GM18858 (cell line): ENCODE data around the gene CAMSAP2.

Source experiments
- ATAC-seq: cut with Tn5 transposase; IDR thresholded peaks from one replicate; pipeline ENCODE4 v1.9.1; 2021; ENCODE audit not compliant: unreplicated experiment

The CAMSAP2 gene

DNA sequence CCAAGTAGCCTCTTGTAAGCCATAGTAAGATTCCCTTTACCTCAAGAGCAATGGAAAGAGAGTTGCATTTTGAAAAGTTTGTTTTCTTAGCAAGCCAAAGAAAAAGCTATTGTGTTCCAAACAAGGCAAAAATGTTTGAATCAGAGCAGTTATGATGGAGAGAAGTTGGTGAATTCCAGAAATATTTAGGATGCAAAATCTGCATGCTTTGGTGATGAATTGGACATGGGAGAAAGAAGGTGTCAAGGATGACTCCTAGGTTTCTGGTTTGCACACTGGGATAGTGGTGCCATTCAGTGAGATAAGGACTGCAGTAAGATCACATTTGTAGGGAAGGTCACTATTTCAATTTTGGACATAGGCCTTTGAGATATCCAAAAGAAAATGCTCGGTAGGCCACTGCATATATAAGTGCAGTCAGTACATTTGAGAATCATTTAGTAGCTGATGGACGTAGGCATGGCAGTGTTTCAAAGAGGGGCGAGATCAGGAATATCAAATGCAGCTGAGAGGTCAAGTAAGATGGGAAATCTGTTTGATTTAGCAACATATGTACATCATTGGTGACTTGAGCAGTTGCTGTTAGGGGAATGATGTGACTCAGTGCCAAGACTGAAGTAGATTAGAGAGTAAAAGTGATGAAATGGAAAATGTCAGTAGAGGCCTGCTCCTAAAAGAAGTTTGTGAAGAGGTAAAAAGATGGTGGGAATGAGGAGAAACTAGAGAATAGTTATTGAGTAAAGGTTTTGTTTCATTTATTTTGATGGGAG is 100.2 kb downstream of the CAMSAP2 start:
- no peak for ATAC-seq

GRCh38 chr1:200845360-200845759 is 106.7 kb downstream of the CAMSAP2 start:
- ATAC-seq = no peak

DNA sequence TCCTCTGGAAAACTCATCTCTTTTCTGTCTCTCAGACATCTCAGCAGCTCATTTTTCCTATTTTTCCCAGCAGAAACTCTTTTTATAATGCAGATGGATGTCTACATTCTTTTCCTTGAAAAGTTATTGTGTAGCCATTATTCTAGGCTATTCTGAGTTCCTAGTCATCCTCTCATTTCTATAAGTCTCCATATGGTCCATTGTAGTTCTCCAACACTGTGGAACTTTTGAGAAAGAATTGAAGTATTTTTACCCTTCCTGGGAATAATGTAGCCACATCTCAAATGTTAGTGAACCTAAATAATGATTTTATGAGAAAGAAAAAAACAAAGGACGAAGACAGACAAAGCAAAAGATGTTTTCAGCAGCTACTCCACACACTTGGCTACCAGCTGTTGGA is 107.7 kb downstream of the CAMSAP2 start:
- no peak for ATAC-seq

DNA sequence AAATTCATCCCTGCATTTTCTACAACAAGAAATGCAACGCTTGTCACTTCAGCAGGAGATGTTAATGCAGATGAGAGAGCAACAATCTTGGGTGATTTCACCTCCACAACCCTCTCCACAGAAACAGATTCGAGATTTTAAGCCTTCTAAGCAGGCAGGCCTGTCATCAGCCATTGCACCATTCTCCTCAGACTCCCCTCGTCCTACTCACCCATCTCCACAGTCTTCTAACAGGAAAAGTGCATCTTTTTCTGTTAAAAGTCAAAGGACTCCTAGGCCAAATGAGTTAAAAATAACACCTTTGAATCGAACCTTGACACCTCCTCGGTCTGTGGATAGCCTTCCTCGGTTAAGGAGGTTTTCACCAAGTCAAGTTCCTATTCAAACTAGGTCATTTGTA is 110.7 kb downstream of the CAMSAP2 start:
- ATAC-seq = no peak

GRCh38 chr1:200850554-200850953 is 111.9 kb downstream of the CAMSAP2 start:
- ATAC-seq = no peak

GRCh38 chr1:200856716-200857357 is 118.1 kb downstream of the CAMSAP2 start:
- no peak for ATAC-seq

GRCh38 chr1:200857804-200858203 is 119.1 kb downstream of the CAMSAP2 start:
- ATAC-seq = no peak

- no peak for ATAC-seq
These were observed 123.4 kb downstream of the CAMSAP2 start for GRCh38 chr1:200861937-200862647.

GRCh38 chr1:200862713-200863415 is 124.2 kb downstream of the CAMSAP2 start:
- ATAC-seq = no peak

DNA sequence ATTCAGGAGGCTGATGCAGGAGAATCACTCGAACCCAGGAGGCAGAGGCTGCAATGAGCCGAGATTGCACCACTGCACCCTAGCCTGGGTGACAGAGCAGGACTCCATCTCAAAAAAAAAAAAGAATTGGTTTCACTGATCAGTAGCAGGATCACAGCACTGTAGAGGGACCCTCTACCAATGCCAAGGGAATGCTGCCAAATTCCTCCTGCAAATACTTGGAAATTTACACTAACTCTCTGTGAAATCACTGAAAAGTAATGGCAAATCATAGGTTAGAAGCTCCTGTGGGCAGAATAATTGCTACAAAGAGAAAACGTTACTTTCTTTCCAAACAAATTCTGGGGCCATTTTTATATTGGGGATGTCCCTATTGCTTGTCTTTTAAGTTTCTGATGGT is 127.4 kb downstream of the CAMSAP2 start:
- ATAC-seq = no peak

- peak; percentile 78 for ATAC-seq
These were observed 127.8 kb downstream of the CAMSAP2 start for GRCh38 chr1:200866521-200866920.

- peak; percentile 10 for ATAC-seq
These were observed 128.5 kb downstream of the CAMSAP2 start for GRCh38 chr1:200867018-200867811.

DNA sequence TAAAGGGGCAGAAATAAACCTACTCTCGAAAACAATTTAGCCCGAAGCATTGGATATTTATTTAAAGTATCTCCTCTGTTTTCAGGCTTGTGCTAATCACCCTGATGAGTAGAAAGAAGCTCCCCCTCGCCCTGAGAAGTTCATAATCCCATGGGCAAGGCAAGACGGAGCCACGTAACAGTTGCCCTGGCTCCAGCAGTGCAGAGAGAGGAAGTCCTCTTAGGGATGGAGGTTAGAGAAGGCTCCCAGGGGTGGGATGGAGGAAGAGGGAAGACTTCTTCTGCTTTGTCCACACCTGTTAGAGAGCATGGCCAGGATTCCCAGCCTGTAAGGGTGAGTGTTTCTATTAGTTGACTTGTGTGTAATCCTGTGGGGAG is 130.7 kb downstream of the CAMSAP2 start:
- ATAC-seq = no peak

- peak; percentile 44 for ATAC-seq
These were observed 131.2 kb downstream of the CAMSAP2 start for GRCh38 chr1:200869753-200870391.

DNA sequence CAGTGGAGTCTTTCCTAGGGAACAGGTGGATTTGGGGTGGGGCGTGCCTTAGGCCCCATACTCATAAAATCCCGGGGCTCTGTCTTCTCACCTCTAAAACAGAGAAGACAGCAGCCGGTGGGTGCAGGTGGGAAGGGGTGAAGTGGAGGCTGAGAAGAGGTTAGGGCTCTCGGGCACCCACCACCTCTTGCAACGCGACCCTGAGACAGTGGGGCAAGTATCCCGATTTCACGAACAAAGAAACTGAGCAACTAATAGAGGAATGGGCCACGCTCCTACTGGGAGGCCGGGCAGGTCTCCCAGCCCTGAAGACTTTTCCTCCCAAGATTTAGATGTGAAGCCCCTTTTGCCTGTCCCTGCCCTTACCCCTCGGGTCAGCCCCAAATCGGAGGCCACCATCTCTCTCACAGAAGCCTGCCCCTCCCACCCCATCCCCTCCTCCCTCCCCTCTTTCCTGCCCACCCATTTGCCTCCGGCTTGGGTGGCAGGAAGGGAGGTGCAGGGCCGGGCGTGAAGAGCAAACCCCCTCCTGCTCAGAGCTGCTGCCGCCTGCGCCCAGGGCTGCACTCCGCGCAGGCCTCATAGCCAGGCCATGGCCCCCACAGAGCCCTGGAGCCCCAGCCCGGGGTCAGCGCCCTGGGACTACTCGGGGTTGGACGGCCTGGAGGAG is 133.9 kb downstream of the CAMSAP2 start, which contains the start of gene GPR25:
Gene GPR25, plus strand, starts transcription at position 536 of the 670 bp plus-strand sequence. Its CDS starts 57 bp downstream, at position 593.
- no peak for ATAC-seq

GRCh38 chr1:200873116-200873670 is 134.5 kb downstream of the CAMSAP2 start:
- ATAC-seq = no peak

DNA sequence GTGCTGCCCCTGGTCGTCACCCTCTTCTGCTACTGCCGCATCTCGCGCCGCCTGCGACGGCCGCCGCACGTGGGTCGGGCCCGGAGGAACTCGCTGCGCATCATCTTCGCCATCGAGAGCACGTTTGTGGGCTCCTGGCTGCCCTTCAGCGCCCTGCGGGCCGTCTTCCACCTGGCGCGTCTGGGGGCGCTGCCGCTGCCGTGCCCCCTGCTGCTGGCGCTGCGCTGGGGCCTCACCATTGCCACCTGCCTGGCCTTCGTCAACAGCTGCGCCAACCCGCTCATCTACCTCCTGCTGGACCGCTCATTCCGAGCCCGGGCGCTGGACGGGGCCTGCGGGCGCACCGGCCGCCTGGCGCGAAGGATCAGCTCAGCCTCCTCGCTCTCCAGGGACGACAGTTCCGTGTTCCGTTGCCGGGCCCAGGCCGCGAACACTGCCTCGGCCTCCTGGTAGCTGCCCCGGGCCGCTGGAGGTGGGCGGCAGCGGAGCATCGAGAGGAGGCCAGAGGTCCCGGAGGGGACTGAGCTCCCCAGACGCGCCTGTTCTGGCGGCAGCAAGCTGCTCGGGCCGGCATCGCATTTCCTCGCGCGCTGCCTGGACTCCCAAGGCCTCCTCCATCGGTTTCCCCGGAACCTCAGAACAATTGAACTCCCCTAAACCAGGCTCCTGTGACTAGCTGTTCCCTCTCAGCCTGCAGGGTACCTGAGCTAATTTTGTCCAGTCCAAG is 135.1 kb downstream of the CAMSAP2 start:
- no peak for ATAC-seq

DNA sequence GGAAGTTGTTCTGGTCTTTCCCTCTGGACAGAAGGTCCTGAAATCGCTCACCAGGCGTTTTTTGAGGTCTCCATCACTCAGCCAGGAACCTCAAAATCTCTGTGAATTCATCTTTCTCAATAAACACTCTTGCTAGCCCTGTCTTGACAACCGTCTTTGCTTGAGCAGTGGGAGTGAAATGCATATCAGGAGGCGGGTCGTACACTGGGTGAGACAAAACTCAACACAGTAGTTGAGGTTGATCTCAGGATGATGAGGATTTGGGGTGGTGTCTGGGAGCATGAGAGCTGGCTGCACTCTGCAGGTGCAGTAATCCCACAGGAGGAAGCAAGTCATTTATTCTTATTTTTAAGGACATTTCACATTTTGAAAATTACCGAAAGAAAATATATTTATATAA is 136.0 kb downstream of the CAMSAP2 start:
- no peak for ATAC-seq
